Endothelial cell of hepatic sinusoid (primary cell): Measurements from ENCODE around the gene ARHGEF10L.
"Not testable (repeated sequence)": the region's sequence is repeated elsewhere in the genome, so short reads cannot be mapped to it uniquely, and the experiment has no call there.

Source experiments
- in situ Hi-C: cut with HindIII; loops from 2 replicates; pipeline ENCODE4 v1.10.0; 2017; ENCODE audit warnings: low sequenced_read_pairs

ARHGEF10L gene

GRCh38 chr1:17539477-17540254, at the start of gene ARHGEF10L:
Gene ARHGEF10L, plus strand, starts transcription at chr1:17539698. Its CDS starts 40,898 bp downstream, at chr1:17580596.
- in situ Hi-C loops = loop anchor here (5.0 kb wide), 1 partner anchor 58 kb away; no protein-coding TSS in a partner anchor

GRCh38 chr1:17489768-17490417, 49.6 kb upstream of the ARHGEF10L start:
- in situ Hi-C loops = loop anchor here (10.0 kb wide), 1 partner anchor 65 kb away; no protein-coding TSS in a partner anchor

- in situ Hi-C loops = loop anchor here (10.0 kb wide), 1 partner anchor 64 kb away; no protein-coding TSS in a partner anchor
Measured at GRCh38 chr1:17490667-17491066, 48.8 kb upstream of the ARHGEF10L start.

GRCh38 chr1:17494114-17494729, 45.3 kb upstream of the ARHGEF10L start:
- in situ Hi-C loops = loop anchor here (10.0 kb wide), 1 partner anchor 61 kb away; no protein-coding TSS in a partner anchor

GRCh38 chr1:17496419-17496818, 43.1 kb upstream of the ARHGEF10L start:
- in situ Hi-C loops = loop anchor here (5.0 to 10.0 kb wide), 2 partner anchors 58 to 106 kb away; no protein-coding TSS in a partner anchor

- in situ Hi-C loops = loop anchor here (5.0 to 10.0 kb wide), 2 partner anchors 57 to 104 kb away; no protein-coding TSS in a partner anchor
Measured at GRCh38 chr1:17498214-17498613, 41.3 kb upstream of the ARHGEF10L start.

- in situ Hi-C loops = no loop called here
Measured at GRCh38 chr1:17502326-17502778, 37.1 kb upstream of the ARHGEF10L start.

- in situ Hi-C loops = no loop called here
Measured at GRCh38 chr1:17503146-17503545, 36.4 kb upstream of the ARHGEF10L start.

- in situ Hi-C loops = not testable (repeated sequence)
Measured at GRCh38 chr1:17507200-17507599, 32.3 kb upstream of the ARHGEF10L start.

- in situ Hi-C loops = no loop called here
Measured at GRCh38 chr1:17507915-17508314, 31.6 kb upstream of the ARHGEF10L start.

- in situ Hi-C loops = no loop called here
Measured at GRCh38 chr1:17509363-17509762, 30.1 kb upstream of the ARHGEF10L start.

- in situ Hi-C loops = no loop called here
Measured at GRCh38 chr1:17510138-17510537, 29.4 kb upstream of the ARHGEF10L start.

GRCh38 chr1:17511188-17511587, 28.3 kb upstream of the ARHGEF10L start:
- in situ Hi-C loops = no loop called here

- in situ Hi-C loops = no loop called here
Measured at GRCh38 chr1:17513131-17513530, 26.4 kb upstream of the ARHGEF10L start.

- in situ Hi-C loops = loop anchor here (5.0 kb wide), 1 partner anchor 43 kb away; no protein-coding TSS in a partner anchor
Measured at GRCh38 chr1:17514776-17515175, 24.7 kb upstream of the ARHGEF10L start.

GRCh38 chr1:17515902-17516301, 23.6 kb upstream of the ARHGEF10L start:
- in situ Hi-C loops = loop anchor here (5.0 kb wide), 1 partner anchor 41 kb away; no protein-coding TSS in a partner anchor

- in situ Hi-C loops = loop anchor here (5.0 kb wide), 1 partner anchor 41 kb away; no protein-coding TSS in a partner anchor
Measured at GRCh38 chr1:17516303-17517214, 22.9 kb upstream of the ARHGEF10L start.

GRCh38 chr1:17520041-17520440, 19.5 kb upstream of the ARHGEF10L start:
- in situ Hi-C loops = no loop called here

- in situ Hi-C loops = no loop called here
Measured at GRCh38 chr1:17520473-17521319, 18.8 kb upstream of the ARHGEF10L start.
